ENCODE measurements around the gene SERPINA6. TPM values are rescaled to one million over a fixed set of nuclear protein-coding genes. Genes with fewer than 3 reads are reported as not detected.
"Not testable (repeated sequence)": the region's sequence is repeated elsewhere in the genome, so short reads cannot be mapped to it uniquely, and the experiment has no call there.

SERPINA6 gene, protein sequence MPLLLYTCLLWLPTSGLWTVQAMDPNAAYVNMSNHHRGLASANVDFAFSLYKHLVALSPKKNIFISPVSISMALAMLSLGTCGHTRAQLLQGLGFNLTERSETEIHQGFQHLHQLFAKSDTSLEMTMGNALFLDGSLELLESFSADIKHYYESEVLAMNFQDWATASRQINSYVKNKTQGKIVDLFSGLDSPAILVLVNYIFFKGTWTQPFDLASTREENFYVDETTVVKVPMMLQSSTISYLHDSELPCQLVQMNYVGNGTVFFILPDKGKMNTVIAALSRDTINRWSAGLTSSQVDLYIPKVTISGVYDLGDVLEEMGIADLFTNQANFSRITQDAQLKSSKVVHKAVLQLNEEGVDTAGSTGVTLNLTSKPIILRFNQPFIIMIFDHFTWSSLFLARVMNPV
- not detected for total RNA-seq

DNA sequence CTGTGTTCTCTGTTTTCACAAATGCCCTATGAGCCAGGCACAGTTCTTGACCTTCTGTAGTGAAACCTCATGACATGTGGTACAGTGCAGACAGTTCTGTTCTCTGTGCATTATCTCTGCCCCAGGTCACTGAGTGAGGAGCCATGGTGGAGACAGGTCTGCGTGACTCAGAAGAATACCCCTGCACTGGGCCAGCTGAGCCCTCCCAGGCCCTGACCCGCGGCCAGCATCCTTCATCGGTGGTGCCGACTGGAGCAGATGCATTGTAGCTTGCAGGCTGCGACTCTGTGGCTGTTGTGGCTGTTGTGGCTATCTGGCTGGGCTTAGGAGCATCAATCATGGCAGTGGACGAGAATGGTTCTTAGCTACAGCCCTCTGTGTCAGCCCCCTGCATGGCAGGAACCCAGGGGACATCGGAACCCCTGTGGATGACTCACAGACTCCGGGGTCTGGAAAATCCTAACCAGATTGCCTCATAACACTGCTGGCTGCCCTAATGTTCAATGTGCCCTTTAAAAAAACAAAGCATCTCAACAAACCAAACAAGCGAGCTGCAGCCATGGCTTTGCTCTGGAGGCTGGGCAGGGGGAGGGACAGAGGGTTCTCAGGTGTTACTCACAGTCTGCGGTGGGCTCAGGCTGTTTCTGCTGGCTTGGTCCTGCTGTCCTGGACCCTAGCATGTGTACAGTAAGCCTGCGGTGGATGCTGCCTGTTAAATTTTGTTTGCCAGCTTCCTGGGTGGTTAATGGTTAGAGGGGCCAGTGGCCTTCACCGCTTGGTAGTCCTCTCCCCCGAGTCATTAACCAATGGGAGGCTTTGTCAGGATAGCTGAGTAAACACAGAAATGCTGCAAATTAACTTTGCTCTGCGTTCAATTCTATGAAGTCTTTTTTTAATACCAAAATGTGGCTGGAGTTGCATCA is at the start of gene SERPINA6:
SERPINA6 (minus strand) TSS at position 689 of the 923 bp plus-strand sequence. CDS start 8,688 bp downstream, outside the sequence.
- H3K4me3 ChIP-seq, result no peak within 1 kb of the TSS
- H3K27ac ChIP-seq (replicated peaks in 1 of 4), result no peak within 1 kb of the TSS
- no peaks in the 10 kb centered on the region for H3K27me3 ChIP-seq
- no peak for TF ChIP-seq POLR2AphosphoS5 (IDR thresholded peaks at IDR 0.05)
- TF ChIP-seq EP300 (IDR thresholded peaks at IDR 0.05), result no peak
- no peak for TF ChIP-seq CTCF (IDR thresholded peaks at IDR 0.05)
- no peak for TF ChIP-seq POLR2A (IDR thresholded peaks at IDR 0.05; ENCODE audit: low read depth)
- H3K36me3 ChIP-seq, result no peaks in the 10 kb centered on the region
- H3K4me1 ChIP-seq, result no peaks in the 10 kb centered on the region
- 77% methylated on average over 8 of the region's 15 CpGs for WGBS
- DNase-seq (ENCODE audit: extremely low spot score), result peak; percentile 88
- H3K9me3 ChIP-seq, result peaks cover 0 to 23% (median 2%) of the 10 kb centered on the region in 4 donors
- intact Hi-C loops (cut with DNase I), result no loop called here

DNA sequence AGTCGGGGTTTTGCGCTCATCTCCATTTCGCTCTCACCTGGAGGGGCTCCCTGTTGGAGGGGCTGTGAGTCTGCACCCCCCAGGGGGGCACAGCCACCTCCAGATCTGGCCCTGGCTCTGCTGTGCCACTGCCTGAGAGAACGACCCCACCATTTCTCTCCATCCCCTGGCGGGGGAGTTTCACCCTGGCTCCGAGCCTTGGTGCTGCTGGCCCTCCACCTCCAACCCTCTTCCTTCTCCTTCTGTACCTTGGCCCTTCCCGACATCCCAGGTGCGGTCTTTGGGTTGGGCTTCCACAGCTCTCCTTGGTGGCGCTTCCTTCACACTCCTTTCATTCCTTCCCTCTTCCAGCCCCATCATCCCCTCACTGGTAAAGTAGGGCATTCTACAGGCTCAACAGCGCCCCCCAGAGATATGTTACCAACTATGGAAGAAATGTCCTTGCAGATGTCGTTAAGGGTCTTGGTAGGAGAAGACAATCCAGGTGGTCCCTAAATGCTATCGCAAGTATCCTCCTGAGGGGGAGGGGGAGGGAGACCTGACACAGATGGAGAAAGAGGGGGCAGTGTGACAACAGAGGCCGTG is 49.0 kb upstream of the SERPINA6 start:
- H3K36me3 ChIP-seq, result no peaks in the 10 kb centered on the region
- WGBS, result 82% methylated on average over 13 of the region's 13 CpGs

GRCh38 chr14:94370524-94370910 is 47.4 kb upstream of the SERPINA6 start:
- intact Hi-C loops (cut with DNase I), result no loop called here
- no peaks in the 10 kb centered on the region for H3K36me3 ChIP-seq
- DNase-seq (ENCODE audit: extremely low spot score), result no peak
- no peaks in the 10 kb centered on the region for H3K27me3 ChIP-seq
- H3K27ac ChIP-seq (replicated peaks in 1 of 4), result no peak overlapping the region
- H3K9me3 ChIP-seq, result no peaks in the 10 kb centered on the region
- TF ChIP-seq POLR2A (IDR thresholded peaks at IDR 0.05; ENCODE audit: low read depth), result no peak
- TF ChIP-seq POLR2AphosphoS5 (IDR thresholded peaks at IDR 0.05), result no peak
- no peak for TF ChIP-seq EP300 (IDR thresholded peaks at IDR 0.05)
- no peak for TF ChIP-seq CTCF (IDR thresholded peaks at IDR 0.05)
- H3K4me1 ChIP-seq, result no peaks in the 10 kb centered on the region
- no peak overlapping the region for H3K4me3 ChIP-seq
- WGBS, result 86% methylated on average over 3 of the region's 6 CpGs

More for the DNA sequence above, 49.0 kb upstream of the SERPINA6 start:
- Histone ChIP-seq H3K27ac (replicated peaks in 1 of 4) (no peak overlapping the region), H3K9me3 (no peaks in the 10 kb centered on the region), H3K4me3 (no peak overlapping the region), H3K4me1 (no peaks in the 10 kb centered on the region), H3K27me3 (no peaks in the 10 kb centered on the region)
- DNase-seq (ENCODE audit: extremely low spot score), result no peak
- intact Hi-C loops (cut with DNase I), result no loop called here
- no peak for TF ChIP-seq POLR2AphosphoS5 (IDR thresholded peaks at IDR 0.05)
- TF ChIP-seq EP300 (IDR thresholded peaks at IDR 0.05), result no peak
- no peak for TF ChIP-seq POLR2A (IDR thresholded peaks at IDR 0.05; ENCODE audit: low read depth)
- no peak for TF ChIP-seq CTCF (IDR thresholded peaks at IDR 0.05)

GRCh38 chr14:94369766-94370523 is 46.8 kb upstream of the SERPINA6 start:
- H3K27ac ChIP-seq (replicated peaks in 1 of 4); H3K36me3 ChIP-seq; H3K27me3 ChIP-seq; intact Hi-C loops (cut with DNase I); H3K4me3 ChIP-seq; DNase-seq (ENCODE audit: extremely low spot score); H3K4me1 ChIP-seq; H3K9me3 ChIP-seq: not testable (repeated sequence)
- WGBS, result 84% methylated on average over 14 of the region's 22 CpGs
